Parathyroid adenoma (tissue), 2 donors: ENCODE data around the gene IL1RAPL2.

Experiments
- H2AFZ ChIP-seq: fragments of 300-600 bp; sonication (generic); one replicate; pipeline ENCODE4 v1.7.0; 2017; ENCODE audit warnings: antibody characterized with exemption, mild to moderate bottlenecking
- H3K27ac ChIP-seq: fragments of 300-600 bp; sonication (generic); one replicate; pipeline ENCODE4 v1.7.0; 2017
- H3K27me3 ChIP-seq: fragments of 300-600 bp; sonication (generic); one replicate; pipeline ENCODE4 v1.7.0; 2017; ENCODE audit warnings: low read length; ENCODE audit not compliant: control insufficient read depth, insufficient read depth
- H3K36me3 ChIP-seq: fragments of 300-600 bp; sonication (generic); one replicate; pipeline ENCODE4 v1.7.0; 2017; ENCODE audit warnings: low read length; ENCODE audit not compliant: control insufficient read depth, insufficient read depth
- H3K4me1 ChIP-seq: fragments of 300-600 bp; sonication (generic); one replicate; pipeline ENCODE4 v1.7.0; 2017; ENCODE audit warnings: control low read depth
- H3K4me2 ChIP-seq: fragments of 300-600 bp; sonication (generic); one replicate; pipeline ENCODE4 v1.7.0; 2017; ENCODE audit warnings: low read length
- H3K4me3 ChIP-seq: fragments of 300-600 bp; sonication (generic); one replicate; pipeline ENCODE4 v1.7.0; 2017; ENCODE audit warnings: low read depth, low read length
- H3K79me2 ChIP-seq: fragments of 300-600 bp; sonication (generic); one replicate; pipeline ENCODE4 v1.7.0; 2017; ENCODE audit warnings: control low read depth
- H3K9ac ChIP-seq: fragments of 300-600 bp; sonication (generic); one replicate; pipeline ENCODE4 v1.7.0; 2017; ENCODE audit warnings: mild to moderate bottlenecking
- H3K9me3 ChIP-seq: fragments of 300-600 bp; sonication (generic); one replicate; pipeline ENCODE4 v1.7.0; 2017; ENCODE audit warnings: low read length; ENCODE audit not compliant: control insufficient read depth
- TF ChIP-seq, protein P1 (sequence below): fragments of 300-600 bp; sonication (generic); IDR thresholded peaks from one replicate; pipeline ENCODE4 v1.7.0; 2017; ENCODE audit warnings: antibody characterized with exemption, mild to moderate bottlenecking
- donor health status: primary hyperparathyroidism.

Gene IL1RAPL2

GRCh38 chrX:105700331-105700730, 1134.3 kb downstream of the IL1RAPL2 start:
- no peaks in the 10 kb centered on the region for H3K36me3 ChIP-seq
- H3K27me3 ChIP-seq = no peaks in the 10 kb centered on the region

DNA sequence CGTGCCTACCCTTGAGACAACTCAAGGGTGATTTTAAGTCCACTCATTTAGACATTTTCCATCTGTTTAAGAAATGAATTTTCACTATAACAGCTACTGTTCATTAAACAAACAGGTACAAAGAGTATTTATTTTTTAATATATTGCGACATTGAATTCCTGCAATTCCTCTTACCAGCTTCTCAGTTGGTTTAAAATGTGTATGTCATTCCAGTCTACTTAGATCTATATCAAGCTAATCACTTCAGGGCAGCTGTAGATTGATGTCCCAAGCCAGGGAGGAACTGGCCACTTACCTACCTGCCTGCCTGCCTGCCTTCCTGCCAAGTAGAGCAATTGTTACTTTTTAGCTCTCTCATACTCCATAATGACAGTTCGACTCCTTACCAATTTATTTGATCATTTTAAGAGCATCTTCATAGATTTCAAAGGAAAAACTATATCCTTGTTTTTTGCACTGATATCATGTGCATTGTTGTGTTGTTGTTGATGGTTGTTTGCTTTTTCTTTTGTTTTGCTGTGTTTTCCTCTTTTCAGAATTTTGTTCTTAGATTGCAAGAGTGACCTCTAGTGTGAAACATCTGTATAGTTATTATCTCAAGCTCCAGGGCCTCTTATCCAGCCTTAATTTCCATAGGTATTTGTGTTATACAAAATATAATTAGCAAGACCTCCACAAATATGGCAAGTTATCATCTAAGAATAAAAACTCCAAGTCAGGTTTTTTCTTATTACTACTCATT, 1135.5 kb downstream of the IL1RAPL2 start:
- no peak overlapping the region for H3K4me2 ChIP-seq
- H3K9me3 ChIP-seq = no peaks in the 10 kb centered on the region
- H2AFZ ChIP-seq = no peak overlapping the region
- no peaks in the 10 kb centered on the region for H3K27me3 ChIP-seq
- no peaks in the 10 kb centered on the region for H3K36me3 ChIP-seq
- H3K4me1 ChIP-seq = no peaks in the 10 kb centered on the region
- TF ChIP-seq, protein P1, sequence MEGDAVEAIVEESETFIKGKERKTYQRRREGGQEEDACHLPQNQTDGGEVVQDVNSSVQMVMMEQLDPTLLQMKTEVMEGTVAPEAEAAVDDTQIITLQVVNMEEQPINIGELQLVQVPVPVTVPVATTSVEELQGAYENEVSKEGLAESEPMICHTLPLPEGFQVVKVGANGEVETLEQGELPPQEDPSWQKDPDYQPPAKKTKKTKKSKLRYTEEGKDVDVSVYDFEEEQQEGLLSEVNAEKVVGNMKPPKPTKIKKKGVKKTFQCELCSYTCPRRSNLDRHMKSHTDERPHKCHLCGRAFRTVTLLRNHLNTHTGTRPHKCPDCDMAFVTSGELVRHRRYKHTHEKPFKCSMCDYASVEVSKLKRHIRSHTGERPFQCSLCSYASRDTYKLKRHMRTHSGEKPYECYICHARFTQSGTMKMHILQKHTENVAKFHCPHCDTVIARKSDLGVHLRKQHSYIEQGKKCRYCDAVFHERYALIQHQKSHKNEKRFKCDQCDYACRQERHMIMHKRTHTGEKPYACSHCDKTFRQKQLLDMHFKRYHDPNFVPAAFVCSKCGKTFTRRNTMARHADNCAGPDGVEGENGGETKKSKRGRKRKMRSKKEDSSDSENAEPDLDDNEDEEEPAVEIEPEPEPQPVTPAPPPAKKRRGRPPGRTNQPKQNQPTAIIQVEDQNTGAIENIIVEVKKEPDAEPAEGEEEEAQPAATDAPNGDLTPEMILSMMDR = no peak
- no peak overlapping the region for H3K4me3 ChIP-seq
- H3K9ac ChIP-seq = no peak overlapping the region
- H3K27ac ChIP-seq = no peak overlapping the region
- H3K79me2 ChIP-seq = no peaks in the 10 kb centered on the region

More at GRCh38 chrX:105700331-105700730, 1134.3 kb downstream of the IL1RAPL2 start:
- H3K4me3 ChIP-seq = no peak overlapping the region
- H2AFZ ChIP-seq = no peak overlapping the region
- no peak overlapping the region for H3K9ac ChIP-seq
- H3K4me1 ChIP-seq = no peaks in the 10 kb centered on the region
- H3K4me2 ChIP-seq = no peak overlapping the region
- no peaks in the 10 kb centered on the region for H3K79me2 ChIP-seq
- TF ChIP-seq, protein P1 = no peak
- no peak overlapping the region for H3K27ac ChIP-seq
- H3K9me3 ChIP-seq = no peaks in the 10 kb centered on the region

DNA sequence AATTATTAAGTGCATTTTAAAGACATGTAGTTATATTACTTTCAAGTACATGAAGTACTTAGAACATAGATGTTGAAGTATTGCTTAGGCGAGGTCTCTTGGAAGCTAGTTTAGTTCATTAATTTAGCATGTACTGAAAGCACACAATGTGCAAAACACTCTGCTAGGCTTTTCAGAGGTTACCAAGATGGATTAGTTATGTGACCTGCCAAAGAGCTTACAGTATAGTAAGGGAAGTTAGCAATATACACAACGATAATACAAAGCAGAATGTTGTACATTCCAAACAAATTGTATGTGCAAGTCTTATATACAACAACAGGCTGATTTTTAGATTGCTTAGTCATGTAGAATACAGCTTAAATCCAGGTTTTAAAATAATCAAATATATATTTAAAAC, 1137.9 kb downstream of the IL1RAPL2 start:
- Histone ChIP-seq H3K9ac (no peak overlapping the region), H3K4me1 (no peaks in the 10 kb centered on the region), H3K4me3 (no peak overlapping the region), H3K9me3 (no peaks in the 10 kb centered on the region), H3K27me3 (no peaks in the 10 kb centered on the region), H3K4me2 (no peak overlapping the region), H2AFZ (no peak overlapping the region), H3K27ac (no peak overlapping the region), H3K36me3 (no peaks in the 10 kb centered on the region), H3K79me2 (no peaks in the 10 kb centered on the region)
- TF ChIP-seq, protein P1 = no peak

- H3K36me3 ChIP-seq = no peaks in the 10 kb centered on the region
- TF ChIP-seq, protein P1 = no peak
- H3K9me3 ChIP-seq = no peaks in the 10 kb centered on the region
- no peak overlapping the region for H3K4me3 ChIP-seq
- H3K4me1 ChIP-seq = no peaks in the 10 kb centered on the region
- no peak overlapping the region for H3K4me2 ChIP-seq
- H3K9ac ChIP-seq = no peak overlapping the region
- no peak overlapping the region for H2AFZ ChIP-seq
- no peaks in the 10 kb centered on the region for H3K27me3 ChIP-seq
- H3K79me2 ChIP-seq = no peaks in the 10 kb centered on the region
- no peak overlapping the region for H3K27ac ChIP-seq
Measured at GRCh38 chrX:105706041-105706440, 1140.0 kb downstream of the IL1RAPL2 start.

GRCh38 chrX:105711805-105712204, 1145.8 kb downstream of the IL1RAPL2 start:
- Histone ChIP-seq H2AFZ (no peak overlapping the region), H3K79me2 (no peaks in the 10 kb centered on the region), H3K9me3 (no peaks in the 10 kb centered on the region), H3K27me3 (no peaks in the 10 kb centered on the region), H3K36me3 (no peaks in the 10 kb centered on the region), H3K9ac (no peak overlapping the region), H3K4me3 (no peak overlapping the region), H3K4me1 (no peaks in the 10 kb centered on the region), H3K27ac (no peak overlapping the region), H3K4me2 (no peak overlapping the region)
- TF ChIP-seq, protein P1 = no peak
